GM12878 (cell line): ENCODE data around the gene SRD5A2. TPM values are rescaled to one million over a fixed set of nuclear protein-coding genes. Genes with fewer than 3 reads are reported as not detected.

Experiments
- ATAC-seq: fragments of 200-7000 bp; cut with Tn5 transposase; 3 replicates; pipeline ENCODE4 v1.9.1; 2020; ENCODE audit warnings: mild to moderate bottlenecking, moderate library complexity
- BruUV-seq: library from RNA; stranded (reverse); fragments of 400-500 nt; replicated peaks from 2 replicates; lab custom pipeline; 2021; lab: Mats Ljungman, UMichigan
- CTCF ChIA-PET: fragments of 300-600 bp; sonication (Branson Sonifier 250); formaldehyde crosslinking; extraction: SDS; loops from one replicate; lab custom pipeline; 2021; ENCODE audit warnings: inconsistent platforms; lab: Yijun Ruan, JAX
- POLR2A ChIA-PET: fragments of 350-600 bp; formaldehyde crosslinking; extraction: SDS; loops from one replicate; lab custom pipeline; 2021; ENCODE audit warnings: inconsistent platforms; lab: Charles Lee
- RAD21 ChIA-PET: fragments of 300-600 bp; sonication (Branson Sonifier 250); formaldehyde crosslinking; loops from one replicate; lab custom pipeline; 2023; ENCODE audit warnings: antibody characterized with exemption; ENCODE audit not compliant: unreplicated experiment; lab: Charles Lee
- SMC1A ChIA-PET: fragments of 300-600 bp; sonication (Branson Sonifier 250); formaldehyde crosslinking; loops from one replicate; lab custom pipeline; 2023; ENCODE audit not compliant: unreplicated experiment, uncharacterized antibody; lab: Charles Lee
- DNase-seq: peaks from one replicate; pipeline ENCODE4 v3.0.0-alpha.2; 2011; ENCODE audit warnings: low read depth, low spot score
- FAIRE-seq: peaks from 3 replicates; lab custom pipeline; 2011; peaks lifted over from hg19 to GRCh38; lab: Jason Lieb, UNC
- H2AFZ ChIP-seq: 2 replicates; pipeline ENCODE4 v1.6.0; 2011; ENCODE audit warnings: low read depth, low read length, control low read depth; ENCODE audit not compliant: control insufficient read depth
- H3K27ac ChIP-seq: 2 replicates; pipeline ENCODE4 v1.5.1; 2011; ENCODE audit warnings: control low read depth; ENCODE audit not compliant: control insufficient read depth, insufficient read depth
- H3K27me3 ChIP-seq, 2 experiments: replicated peaks in 1 of 2; 2 replicates each; pipeline versions ENCODE4 v1.6.0 to v1.6.1; 2011; ENCODE audit warnings: low read length in 1 of 2; ENCODE audit not compliant: control insufficient read depth in 2 of 2, insufficient read depth in 2 of 2
- H3K36me3 ChIP-seq, 2 experiments: 2 replicates each; pipeline ENCODE4 v1.5.1; 2011; ENCODE audit warnings: low read length in 1 of 2; ENCODE audit not compliant: control insufficient read depth in 2 of 2, insufficient read depth in 2 of 2
- H3K4me1 ChIP-seq: 2 replicates; pipeline ENCODE4 v1.6.1; 2011; ENCODE audit warnings: mild to moderate bottlenecking, low read length, moderate library complexity, mixed read lengths; ENCODE audit not compliant: control insufficient read depth, insufficient read depth
- H3K4me2 ChIP-seq: 2 replicates; pipeline ENCODE4 v1.6.0; 2011; ENCODE audit warnings: control low read depth; ENCODE audit not compliant: control insufficient read depth, insufficient read depth
- H3K4me3 ChIP-seq: fragments of 200-600 bp; sonication (generic); 2 replicates; pipeline ENCODE4 v1.5.1; 2016
- H3K79me2 ChIP-seq: 2 replicates; pipeline ENCODE4 v1.6.0; 2011; ENCODE audit warnings: low read length; ENCODE audit not compliant: control insufficient read depth, insufficient read depth
- H3K9ac ChIP-seq: 2 replicates; pipeline ENCODE4 v1.8.0; 2011; ENCODE audit warnings: low read length, control low read depth, mixed read lengths; ENCODE audit not compliant: control insufficient read depth, insufficient read depth
- H3K9me3 ChIP-seq: replicated peaks from 3 replicates; pipeline ENCODE4 v1.5.1; 2011; ENCODE audit warnings: mild to moderate bottlenecking, low read length; ENCODE audit not compliant: control insufficient read depth, insufficient read depth
- H4K20me1 ChIP-seq: 2 replicates; pipeline ENCODE4 v1.6.0; 2011; ENCODE audit not compliant: control insufficient read depth, insufficient read depth
- ASH2L ChIP-seq: fragments of 300-600, 200-600 bp; sonication (generic); IDR thresholded peaks from 2 replicates; pipeline ENCODE4 v1.6.1; 2017; ENCODE audit warnings: low read depth, mild to moderate bottlenecking, borderline replicate concordance
- IRF3 ChIP-seq: fragments of 450-650 bp; IDR thresholded peaks from 2 replicates; pipeline ENCODE4 v1.6.1; 2014; ENCODE audit warnings: mild to moderate bottlenecking
- WGBS: methylation state at CpG from one replicate; pipeline ENCODE4 v1.1.6; 2016; ENCODE audit warnings: low lambda C conversion rate; ENCODE audit not compliant: insufficient replicate concordance, insufficient coverage; ENCODE audit errors: missing lambda C conversion rate; 5-methylcytosine and 5-hydroxymethylcytosine counted together
- in situ Hi-C: fragments of 300-500 bp; cut with MboI; formaldehyde crosslinking; loops from 9 replicates; pipeline ENCODE4 v1.14.3; 2018; ENCODE audit warnings: mixed read lengths
- intact Hi-C: fragments of 100-400 bp; cut with micrococcal nuclease; formaldehyde crosslinking; loops from one replicate; pipeline ENCODE4 v1.14.2; 2022; ENCODE audit not compliant: unreplicated experiment
- polyA plus RNA-seq, 11 experiments: library from polyadenylated mRNA; depleted of rRNA in 4 of 11; unstranded in 6 of 11; stranded (reverse) in 5 of 11; fragments of >200 nt; fragmentation: Nextera tagmentation in 4 of 11; fragmentation: Illumina TruSeq in 1 of 11; extraction: Ambion mirVana in 4 of 11; extraction: Trizol in 1 of 11; gene quantifications; 1 replicate in 1 of 11; 2 replicates in 10 of 11; pipeline versions ENCODE4 v1.2.1 to v1.2.3, GENCODE V29; 2011 to 2016; ENCODE audit warnings: inconsistent platforms in 2 of 11, missing spikeins in 2 of 11, low read depth in 1 of 11
- total RNA-seq, 4 experiments: library from RNA; depleted of rRNA in 3 of 4; stranded (reverse); fragments of >200 nt in 3 of 4; fragmentation: Illumina TruSeq in 1 of 4; extraction: Trizol in 1 of 4; gene quantifications; 2 replicates each; pipeline versions ENCODE4 v1.2.1 to v1.2.3, GENCODE V29; 2013 to 2021

The SRD5A2 gene
- total and polyA plus RNA-seq, 10 of the 15 experiments (the other 5 are each of a cell fraction or from before 2014, with no cell fraction given) = 0.01 TPM; not detected in 7

GRCh38 chr2:31474296-31474695 lies 106.4 kb downstream of the SRD5A2 start:
- Histone ChIP-seq H3K9me3 (no peaks in the 10 kb centered on the region), H3K36me3 (no peaks in the 10 kb centered on the region), H3K27me3 (peaks cover 0 to 6% of the 10 kb centered on the region in 2 experiments; a peak in 3 of 4 replicates), H3K9ac (no peak overlapping the region), H3K4me2 (no peak overlapping the region), H3K4me3 (no peak overlapping the region), H2AFZ (no peak overlapping the region), H3K4me1 (no peaks in the 10 kb centered on the region), H3K79me2 (no peaks in the 10 kb centered on the region), H3K27ac (no peak overlapping the region), H4K20me1 (no peaks in the 10 kb centered on the region)
- DNase-seq (no peak), ATAC-seq (no peak), FAIRE-seq (no peak)
- intact Hi-C loops = no loop called here
- TF ChIP-seq ASH2L (no peak), IRF3 (no peak)
- 0% methylated on average over 1 of the region's 1 CpG for WGBS
- in situ Hi-C loops = no loop called here
- SMC1A ChIA-PET = no interaction called here
- no TSS peak for BruUV-seq
- RAD21 ChIA-PET = no interaction called here
- POLR2A ChIA-PET = no interaction called here
- CTCF ChIA-PET = no interaction called here

Other genes starting within 250 kb of the SRD5A2 start
- gene XDH, start 166.2 kb downstream of the SRD5A2 start, total RNA-seq (2014; rRNA removed) = not detected in 2 replicates
- not detected in 2 replicates for gene XDH, start 166.2 kb downstream of the SRD5A2 start, total RNA-seq (2014; rRNA removed; fragmentation: Illumina TruSeq; extraction: Trizol)
- gene XDH, start 166.2 kb downstream of the SRD5A2 start, total RNA-seq (2021) = 0.11 TPM in 1 of 2 replicates, not detected in the other
- 0.01 TPM in 1 of 2 replicates, not detected in the other for gene XDH, start 166.2 kb downstream of the SRD5A2 start, polyA plus RNA-seq (2011; rRNA removed)
- not detected in 2 replicates for gene XDH, start 166.2 kb downstream of the SRD5A2 start, polyA plus RNA-seq (2014; fragmentation: Illumina TruSeq; extraction: Trizol)
- not detected for gene XDH, start 166.2 kb downstream of the SRD5A2 start, polyA plus RNA-seq (2014; fragmentation: Nextera tagmentation; extraction: Ambion mirVana)
- not detected in 2 replicates for gene XDH, start 166.2 kb downstream of the SRD5A2 start, polyA plus RNA-seq (2014; rRNA removed)
- gene XDH, start 166.2 kb downstream of the SRD5A2 start, polyA plus RNA-seq (2016; fragmentation: Nextera tagmentation; extraction: Ambion mirVana) = not detected